GM18870 (cell line): Measurements from ENCODE around the gene CD300E.
"Not testable (repeated sequence)": the region's sequence is repeated elsewhere in the genome, so short reads cannot be mapped to it uniquely, and the experiment has no call there.

Source experiments
- ATAC-seq: cut with Tn5 transposase; IDR thresholded peaks from one replicate; pipeline ENCODE4 v1.9.1; 2021; ENCODE audit warnings: moderate library complexity; ENCODE audit not compliant: unreplicated experiment

Gene CD300E

DNA sequence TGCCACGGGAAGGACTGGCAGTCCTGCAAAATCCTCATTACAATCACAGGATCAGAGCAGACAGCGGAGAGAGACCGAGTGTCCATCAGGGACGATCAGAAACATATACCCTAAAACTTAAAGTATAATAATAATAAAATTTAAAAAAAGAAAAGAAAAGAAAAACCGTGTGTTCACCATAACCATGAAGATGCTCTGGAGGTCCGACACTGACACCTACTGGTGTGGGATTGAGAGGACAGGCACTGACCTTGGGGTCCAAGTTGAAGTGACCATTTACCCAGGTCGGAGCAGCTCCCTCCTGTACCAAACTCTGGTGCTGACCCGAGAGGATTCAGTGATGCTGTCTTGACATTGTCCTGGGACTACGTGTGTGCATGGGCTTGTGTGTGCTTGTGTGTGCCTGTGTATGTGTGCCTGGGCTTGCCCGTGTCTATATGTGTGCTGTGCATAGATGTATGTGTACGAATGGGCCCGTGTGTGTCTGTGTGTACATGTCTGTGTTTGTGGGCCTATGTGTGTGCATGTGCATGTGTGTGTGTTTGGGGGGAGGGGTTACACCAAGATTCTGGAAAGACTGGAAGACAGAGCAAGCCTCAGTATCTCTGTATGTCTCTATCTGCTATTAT, 21.5 kb downstream of the CD300E start:
- no peak for ATAC-seq

GRCh38 chr17:74599448-74599939, 24.0 kb downstream of the CD300E start:
- ATAC-seq: no peak

DNA sequence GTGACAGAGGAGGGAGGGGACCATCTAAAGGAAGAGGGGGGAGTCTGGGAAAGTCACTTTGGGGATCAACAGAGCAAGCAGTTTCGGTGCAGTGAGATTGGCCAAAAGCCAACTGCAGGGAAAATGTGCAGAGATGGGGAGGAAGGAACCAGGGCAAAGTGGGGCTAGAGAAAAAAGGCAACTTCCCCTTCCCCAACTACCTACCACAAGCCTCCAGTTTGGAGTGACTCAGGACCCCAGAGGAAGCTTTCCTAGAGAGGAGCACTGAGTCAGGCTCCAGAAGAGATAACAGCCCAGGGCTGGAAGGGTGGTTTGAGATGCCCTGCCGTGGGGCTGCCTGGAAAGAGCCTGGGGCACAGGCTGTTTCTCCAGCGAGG, 24.5 kb downstream of the CD300E start:
- ATAC-seq: no peak

DNA sequence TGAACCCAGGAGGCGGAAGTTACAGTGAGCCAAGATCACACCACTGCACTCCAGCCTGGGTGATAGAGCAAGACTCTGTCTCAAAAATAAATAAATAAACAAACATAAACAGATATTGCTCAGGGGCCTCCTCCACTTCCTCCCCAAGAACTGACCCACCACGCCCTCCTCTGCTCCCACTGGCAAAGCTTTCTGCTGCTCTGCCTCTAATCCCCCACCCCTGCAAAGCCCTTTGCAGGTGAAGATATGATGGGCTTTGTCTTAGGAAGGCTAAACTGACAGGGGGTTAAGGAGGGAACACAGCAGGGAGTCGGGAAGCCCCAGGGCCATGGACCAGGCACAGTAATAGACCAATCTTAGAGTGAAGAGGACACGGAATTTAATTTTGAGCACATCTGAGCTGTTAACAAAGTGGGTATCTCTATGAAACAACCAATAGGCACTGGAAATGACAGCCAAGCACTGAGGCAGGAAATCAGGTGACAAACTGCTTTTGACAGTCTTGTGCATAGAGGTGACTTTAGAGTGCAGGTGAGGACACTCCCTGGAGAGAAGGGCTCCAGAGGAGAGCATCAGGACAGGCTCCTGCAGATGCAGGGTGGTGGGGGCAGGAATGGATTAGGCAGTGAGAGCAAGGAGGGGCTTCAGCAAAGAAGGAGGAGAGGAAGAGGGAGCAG, 25.1 kb downstream of the CD300E start:
- no peak for ATAC-seq

DNA sequence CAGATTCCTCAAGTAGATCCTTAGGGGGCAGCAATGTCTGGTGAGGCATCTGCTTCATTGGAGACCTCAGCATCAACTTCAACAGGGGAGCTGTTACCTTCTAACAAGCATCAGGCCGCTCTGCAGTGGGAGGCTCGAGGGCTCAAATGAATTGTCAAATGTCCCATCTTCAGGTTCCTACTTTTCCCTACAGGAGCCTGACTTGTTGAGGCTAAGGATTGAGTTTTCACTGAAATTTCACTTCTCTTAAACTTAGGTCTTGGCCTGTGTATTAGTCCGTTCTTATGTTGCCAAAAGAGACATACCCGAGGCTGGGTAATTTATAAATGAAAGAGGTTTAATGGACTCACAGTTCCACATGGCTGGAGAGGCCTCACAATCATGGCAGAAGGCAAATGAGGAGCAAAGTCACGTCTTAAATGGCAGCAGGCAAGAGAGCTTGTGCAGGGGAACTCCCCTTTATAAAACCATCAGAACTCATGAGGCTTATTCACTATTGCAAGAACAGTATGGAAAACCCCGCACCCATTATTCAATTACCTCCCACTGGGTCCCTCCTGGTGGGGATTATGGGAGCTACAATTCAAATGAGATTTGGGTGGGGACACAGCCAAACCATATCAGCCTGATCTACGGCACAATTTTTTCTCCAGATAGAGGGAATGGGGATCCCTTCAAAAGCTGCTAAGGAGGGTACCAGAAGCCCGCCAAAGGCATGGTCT, 26.3 kb downstream of the CD300E start:
- ATAC-seq: no peak

GRCh38 chr17:74595037-74595750, 28.3 kb downstream of the CD300E start:
- no peak for ATAC-seq

GRCh38 chr17:74592087-74592990, 31.2 kb downstream of the CD300E start, which contains the start of gene CD300LD:
CD300LD (minus strand) TSS chr17:74592283; CDS start chr17:74592202, 81 bp downstream.
- no peak for ATAC-seq

DNA sequence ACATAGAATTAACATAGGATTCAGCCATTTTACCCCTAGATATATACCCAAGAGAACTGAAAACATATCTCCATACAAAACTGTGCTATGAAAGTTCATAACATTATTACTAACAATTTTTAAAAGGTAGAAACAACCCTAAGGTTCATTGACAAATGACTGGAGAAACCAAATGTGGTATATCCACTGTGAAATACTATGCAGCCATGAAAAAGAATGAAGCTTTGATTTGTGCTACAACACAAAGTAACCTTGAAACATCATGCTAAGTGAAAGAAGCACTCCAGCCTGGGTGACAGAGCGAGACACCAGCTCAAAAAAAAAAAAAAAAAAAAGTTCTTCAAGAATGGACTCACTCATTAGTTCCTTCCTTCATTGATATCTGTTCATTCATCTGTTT, 32.0 kb downstream of the CD300E start:
- no peak for ATAC-seq

GRCh38 chr17:74585711-74586110, 37.8 kb downstream of the CD300E start:
- ATAC-seq: no peak

GRCh38 chr17:74584292-74585060, 39.1 kb downstream of the CD300E start:
- no peak for ATAC-seq

DNA sequence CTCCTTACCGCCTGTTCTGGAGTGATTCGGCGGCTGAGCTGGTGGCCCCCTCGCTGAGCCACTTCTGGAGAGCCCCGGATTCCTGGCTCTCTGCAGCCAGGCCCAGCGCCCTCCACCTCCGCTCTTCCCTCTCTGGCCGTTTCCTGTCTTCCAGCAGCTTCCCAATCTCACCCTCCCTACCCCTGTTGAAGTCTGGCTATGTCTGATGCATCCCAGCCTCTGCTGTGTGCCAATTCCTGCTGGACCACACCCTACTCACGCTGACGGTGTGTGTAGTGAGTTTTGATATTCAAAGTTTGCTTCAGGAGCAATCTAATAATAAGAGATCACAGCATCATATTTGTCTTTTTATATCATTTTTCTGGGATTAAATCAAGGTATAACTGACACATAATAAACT, 40.9 kb downstream of the CD300E start:
- no peak for ATAC-seq

DNA sequence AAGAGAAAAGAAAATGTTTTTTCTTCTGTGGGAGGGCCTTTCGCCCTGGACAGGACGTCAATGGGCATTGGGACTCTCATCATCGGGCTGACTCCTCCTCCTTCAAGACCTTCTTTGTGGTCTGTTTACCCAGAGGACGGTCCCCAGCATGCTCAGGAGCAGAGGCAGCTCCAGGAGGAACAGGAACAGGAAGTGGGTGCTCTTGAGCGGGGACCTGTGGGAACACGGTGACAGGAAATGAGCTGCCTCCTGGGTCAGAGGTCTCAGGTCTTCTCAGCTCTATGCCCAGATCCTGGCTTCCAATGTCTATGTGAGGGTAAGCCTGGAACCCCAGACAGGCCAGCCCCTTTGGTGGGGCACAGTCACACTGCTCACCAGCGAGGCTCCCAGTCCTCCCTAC, 43.6 kb downstream of the CD300E start:
- ATAC-seq: no peak

DNA sequence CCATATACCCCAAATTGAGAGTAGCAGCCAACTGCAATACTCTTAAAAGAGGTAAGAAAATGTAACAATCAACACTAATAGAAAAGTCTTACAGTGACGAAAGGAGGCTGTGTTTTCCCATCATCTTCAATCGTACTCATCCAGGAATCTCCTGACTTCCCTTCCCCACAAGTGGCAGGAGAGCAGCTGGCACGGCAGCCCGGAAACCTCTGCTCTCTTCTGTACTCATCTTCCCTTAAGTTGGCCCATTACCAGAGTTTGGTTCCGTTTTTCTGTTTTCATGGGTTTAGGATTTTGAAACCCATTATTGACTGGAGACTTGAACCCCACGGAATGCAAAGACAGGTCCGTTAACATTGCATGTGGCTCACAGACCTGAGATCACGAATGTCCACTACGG, 44.6 kb downstream of the CD300E start:
- no peak for ATAC-seq

GRCh38 chr17:74574489-74575142, 48.9 kb downstream of the CD300E start:
- ATAC-seq: no peak

GRCh38 chr17:74573635-74574034, 49.9 kb downstream of the CD300E start:
- not testable (repeated sequence) for ATAC-seq

GRCh38 chr17:74573169-74573568, 50.4 kb downstream of the CD300E start:
- ATAC-seq: no peak

- no peak for ATAC-seq
Observed at GRCh38 chr17:74571621-74572270, 51.8 kb downstream of the CD300E start.
